ENCODE results near the gene STAMBPL1.

GRCh38 chr10:88938039-88938438 is 58.0 kb downstream of the STAMBPL1 start:
- TF ChIP-seq POLR2AphosphoS5 (IDR thresholded peaks at IDR 0.05; ENCODE audit: low read depth, low read length) (no peak), CTCF (IDR thresholded peaks at IDR 0.05) (no peak)

All from SK-N-SH (cell line).